Activated naive CD8-positive, alpha-beta T cell treated with anti-CD3 and anti-CD28 coated beads, Interleukin-2, amount 10 ng/mL, durations not matched to agents 7 days and 5 days (primary cell): ENCODE results near the gene AVPR2. TPM values are rescaled to one million over a fixed set of nuclear protein-coding genes. Genes with fewer than 3 reads are reported as not detected.

Experiments used
- ATAC-seq: fragments of 150-1000 bp; cut with Tn5 transposase; one replicate; pipeline ENCODE4 v1.10.0; 2021; ENCODE audit warnings: low read depth, moderate library complexity
- POLR2A ChIA-PET: fragments of 350-600 bp; sonication (Branson Sonifier 250); formaldehyde crosslinking; loops from one replicate; lab custom pipeline; 2021; ENCODE audit warnings: antibody characterized with exemption; lab: Charles Lee
- DNase-seq: peaks from one replicate; pipeline ENCODE4 v3.0.0; 2021
- H3K27ac Mint-ChIP-seq: one replicate; pipeline ENCODE4 v1.8.0; 2022; ENCODE audit warnings: mild to moderate bottlenecking, mixed read lengths
- H3K27me3 Mint-ChIP-seq: one replicate; pipeline ENCODE4 v1.8.0; 2022; ENCODE audit warnings: mild to moderate bottlenecking, moderate library complexity, mixed read lengths
- H3K36me3 Mint-ChIP-seq: one replicate; pipeline ENCODE4 v1.8.0; 2021; ENCODE audit warnings: mild to moderate bottlenecking, mixed read lengths
- H3K4me1 Mint-ChIP-seq: one replicate; pipeline ENCODE4 v1.8.0; 2021; ENCODE audit warnings: mixed read lengths
- H3K4me3 Mint-ChIP-seq: one replicate; pipeline ENCODE4 v1.8.0; 2022; ENCODE audit warnings: mild to moderate bottlenecking, moderate library complexity, mixed read lengths
- H3K9me3 Mint-ChIP-seq: one replicate; pipeline ENCODE4 v1.8.0; 2021; ENCODE audit warnings: mixed read lengths
- total RNA-seq, 2 experiments: library from RNA; stranded (reverse); gene quantifications; one replicate each; pipeline ENCODE4 v1.2.3, GENCODE V29; 2021

Gene AVPR2
- total RNA-seq, 2 experiments from 2014 or later, result not detected

DNA sequence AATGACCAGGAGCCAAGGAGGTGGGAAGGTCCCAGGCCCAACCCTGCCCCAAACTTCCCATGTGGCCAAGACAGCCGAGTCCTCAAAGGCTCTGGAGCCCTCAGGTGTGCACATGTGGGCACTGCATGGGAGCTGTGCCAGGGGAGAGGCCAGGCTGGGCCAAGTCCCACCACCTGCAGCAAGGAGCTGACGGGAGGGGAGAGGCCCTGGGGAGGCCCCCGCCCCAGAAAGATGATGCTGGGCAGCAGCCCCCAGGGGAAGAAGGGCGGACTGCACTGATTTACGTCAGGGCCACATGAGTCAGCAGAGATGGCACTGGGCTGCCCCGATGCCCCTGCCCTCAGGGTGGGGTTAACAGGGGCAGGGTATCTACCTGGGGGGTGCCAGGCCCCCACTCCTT, 19.9 kb upstream of the AVPR2 start:
- no peaks in the 10 kb centered on the region for H3K4me1 Mint-ChIP-seq
- peaks cover 29% of the 10 kb centered on the region for H3K27me3 Mint-ChIP-seq
- H3K36me3 Mint-ChIP-seq, result no peaks in the 10 kb centered on the region
- no peak for DNase-seq
- ATAC-seq, result no peak
- H3K4me3 Mint-ChIP-seq, result peak overlapping the region; percentile 64
- POLR2A ChIA-PET, result no interaction called here
- no peaks in the 10 kb centered on the region for H3K9me3 Mint-ChIP-seq
- no peak overlapping the region for H3K27ac Mint-ChIP-seq

DNA sequence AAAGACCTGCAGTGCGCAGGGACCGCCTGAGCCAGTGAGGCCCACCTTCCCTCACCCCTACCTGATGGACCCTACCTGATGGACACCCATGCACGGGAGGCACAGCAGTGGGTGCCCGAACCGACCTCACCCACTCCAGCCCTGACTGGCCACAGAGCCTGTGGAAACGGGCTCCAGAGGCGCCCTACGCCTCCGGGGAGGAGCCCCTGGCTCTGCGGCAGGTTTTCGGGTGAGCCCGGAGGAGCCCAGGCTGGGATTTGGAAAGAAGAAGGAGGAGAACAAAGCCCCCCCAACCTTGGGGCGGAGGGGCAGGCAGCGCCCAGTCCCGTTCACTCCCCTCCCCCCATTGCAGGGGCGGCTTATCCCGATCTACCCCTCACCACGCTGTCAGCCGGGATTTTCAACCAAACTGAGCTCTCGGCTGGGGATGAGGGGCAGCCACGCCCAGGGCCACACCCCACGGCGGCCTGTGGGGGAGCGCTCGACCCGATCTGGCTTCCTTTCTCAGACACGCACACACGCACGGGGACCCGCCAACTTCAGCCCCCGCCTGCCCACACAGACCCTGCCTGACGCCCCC, 19.2 kb upstream of the AVPR2 start:
- Mint-ChIP-seq H3K4me1 (no peaks in the 10 kb centered on the region), H3K27me3 (peaks cover 29% of the 10 kb centered on the region), H3K27ac (no peak overlapping the region), H3K36me3 (no peaks in the 10 kb centered on the region), H3K4me3 (peak overlapping the region; percentile 64), H3K9me3 (no peaks in the 10 kb centered on the region)
- DNase-seq (no peak), ATAC-seq (peak; percentile 49)
- POLR2A ChIA-PET, result no interaction called here

DNA sequence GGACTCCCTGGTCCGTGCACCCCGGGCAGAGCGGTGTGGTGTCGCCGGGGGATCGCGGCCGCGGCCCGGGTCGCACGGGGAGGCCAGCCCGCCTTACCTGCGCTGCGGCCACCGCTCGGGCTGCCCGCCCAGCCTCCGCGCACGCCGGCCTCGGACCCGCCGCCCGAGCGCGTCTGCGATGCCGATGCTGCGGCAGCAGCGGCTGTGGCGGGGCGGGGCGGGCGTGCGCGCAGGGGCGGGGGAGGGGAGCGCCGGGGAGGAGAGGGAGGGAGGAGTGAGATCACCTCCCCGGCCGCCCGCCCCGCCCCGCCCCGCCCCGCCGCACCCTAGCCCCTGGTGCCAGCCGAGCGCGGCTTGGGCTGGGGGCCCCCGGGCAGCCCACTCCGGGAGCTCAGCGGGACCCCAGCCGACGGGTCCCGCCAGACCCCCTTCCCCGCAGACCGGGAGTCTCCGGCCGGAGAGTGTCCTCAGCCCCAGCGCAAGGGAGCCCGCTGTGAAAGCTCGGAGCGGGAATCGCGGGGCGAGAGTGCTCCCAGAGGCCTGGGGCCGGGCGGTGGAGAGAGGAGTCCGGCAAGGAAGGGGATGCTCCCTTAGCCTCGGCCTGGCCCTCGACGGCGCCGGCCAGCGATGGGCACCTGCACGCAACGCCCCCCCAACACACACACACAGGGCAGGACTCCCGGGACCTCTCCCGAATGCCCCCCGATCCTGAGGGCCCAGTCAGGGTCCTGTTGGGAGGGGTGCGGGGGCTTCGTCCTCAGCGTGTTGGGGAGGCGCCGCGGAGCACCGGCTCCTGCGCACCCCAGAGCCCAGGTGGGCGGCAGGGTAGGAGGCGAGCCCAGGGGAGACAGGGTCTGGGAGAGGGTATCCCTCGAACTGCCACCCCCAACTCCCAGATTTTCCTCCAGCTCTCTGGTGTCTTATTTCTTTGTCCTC, 18.2 kb upstream of the AVPR2 start, which contains the start of gene L1CAM:
L1CAM (minus strand) TSS at position 206 of the 936 bp plus-strand sequence. CDS start 10,337 bp downstream, outside the sequence.
- ATAC-seq (peak; percentile 48), DNase-seq (no peak)
- POLR2A ChIA-PET, result interaction anchor here (0.6 to 1.2 kb wide), 2 partner anchors 11 to 15 kb away, joined by 3 read pairs; no protein-coding TSS in a partner anchor
- Mint-ChIP-seq H3K36me3 (no peaks in the 10 kb centered on the region), H3K27ac (no peak within 1 kb of the TSS), H3K27me3 (peaks cover 29% of the 10 kb centered on the region), H3K9me3 (no peaks in the 10 kb centered on the region), H3K4me1 (no peaks in the 10 kb centered on the region), H3K4me3 (peak within 1 kb of the TSS; percentile 64)

DNA sequence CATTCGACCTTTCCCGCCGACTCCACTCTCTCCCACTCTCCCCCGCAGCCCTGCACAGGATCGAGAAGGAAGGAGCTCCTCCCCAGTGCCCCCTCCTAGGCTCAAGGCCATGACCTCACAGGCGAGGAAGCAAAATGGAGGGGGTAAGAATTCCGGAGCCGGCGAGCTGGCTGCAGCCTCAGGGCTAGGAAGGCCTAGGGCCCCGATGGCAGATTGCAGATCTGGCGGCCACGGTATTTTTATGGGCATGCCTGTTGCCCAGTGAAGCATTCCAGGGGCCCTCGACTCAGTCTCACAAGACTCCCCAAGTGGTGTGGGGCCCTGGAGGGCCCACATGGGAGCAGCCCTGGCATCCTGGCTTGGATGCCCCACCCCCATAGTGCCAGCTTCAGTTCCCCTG, 17.6 kb upstream of the AVPR2 start:
- Mint-ChIP-seq H3K27me3 (peaks cover 29% of the 10 kb centered on the region), H3K27ac (no peak overlapping the region), H3K4me1 (no peaks in the 10 kb centered on the region), H3K36me3 (no peaks in the 10 kb centered on the region), H3K9me3 (no peaks in the 10 kb centered on the region), H3K4me3 (no peak overlapping the region)
- ATAC-seq (no peak), DNase-seq (no peak)
- POLR2A ChIA-PET, result interaction anchor here (0.6 to 1.2 kb wide), 2 partner anchors 10 to 14 kb away, joined by 3 read pairs; no protein-coding TSS in a partner anchor

DNA sequence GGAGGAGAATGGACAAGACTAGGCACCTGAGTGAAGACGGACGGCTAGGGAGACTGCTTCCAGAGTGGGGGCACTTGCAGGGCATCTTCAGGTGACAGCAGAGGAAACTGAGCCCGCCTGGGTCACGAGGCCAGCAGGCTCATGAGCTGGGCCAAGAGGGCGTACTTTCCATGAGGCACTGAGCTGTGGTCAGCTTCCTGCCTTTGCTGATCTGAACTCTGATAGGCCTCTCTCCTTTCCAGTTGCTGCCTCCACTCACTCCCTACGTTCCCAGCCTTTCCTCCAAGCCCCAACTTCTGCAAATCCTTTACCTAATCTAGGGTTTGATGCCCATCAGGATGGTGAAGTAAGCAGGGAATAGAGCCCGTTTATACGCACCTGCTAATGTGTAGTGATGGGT, 17.1 kb upstream of the AVPR2 start:
- Mint-ChIP-seq H3K36me3 (no peaks in the 10 kb centered on the region), H3K4me3 (no peak overlapping the region), H3K9me3 (no peaks in the 10 kb centered on the region), H3K27me3 (peaks cover 29% of the 10 kb centered on the region), H3K27ac (no peak overlapping the region), H3K4me1 (no peaks in the 10 kb centered on the region)
- POLR2A ChIA-PET, result interaction anchor here (1.2 kb wide), 1 partner anchor 13 kb away, joined by 3 read pairs; no protein-coding TSS in a partner anchor
- DNase-seq (no peak), ATAC-seq (no peak)

DNA sequence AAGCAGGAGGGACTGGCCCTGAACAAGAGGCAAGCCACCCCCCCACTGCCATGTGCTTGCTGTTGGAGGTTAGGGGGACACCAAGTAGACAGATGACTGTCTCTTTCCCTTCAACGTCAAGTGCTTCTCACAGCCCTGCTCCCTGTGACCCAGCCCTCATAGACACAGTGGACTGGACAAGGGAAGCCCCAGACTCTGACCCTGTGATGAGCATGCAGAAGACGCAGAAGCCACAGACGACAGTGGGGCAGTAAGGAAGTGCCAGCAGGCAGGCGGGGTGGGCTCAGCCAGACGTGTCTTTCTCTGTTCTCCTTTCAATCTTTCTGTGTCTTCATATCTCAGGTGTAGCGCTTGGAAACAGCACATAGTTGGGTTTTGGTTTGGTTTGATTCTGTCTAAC, 16.1 kb upstream of the AVPR2 start:
- H3K36me3 Mint-ChIP-seq, result no peaks in the 10 kb centered on the region
- no peak overlapping the region for H3K4me3 Mint-ChIP-seq
- ATAC-seq, result no peak
- H3K27ac Mint-ChIP-seq, result no peak overlapping the region
- peaks cover 30% of the 10 kb centered on the region for H3K27me3 Mint-ChIP-seq
- no peaks in the 10 kb centered on the region for H3K4me1 Mint-ChIP-seq
- POLR2A ChIA-PET, result no interaction called here
- DNase-seq, result no peak
- H3K9me3 Mint-ChIP-seq, result no peaks in the 10 kb centered on the region

DNA sequence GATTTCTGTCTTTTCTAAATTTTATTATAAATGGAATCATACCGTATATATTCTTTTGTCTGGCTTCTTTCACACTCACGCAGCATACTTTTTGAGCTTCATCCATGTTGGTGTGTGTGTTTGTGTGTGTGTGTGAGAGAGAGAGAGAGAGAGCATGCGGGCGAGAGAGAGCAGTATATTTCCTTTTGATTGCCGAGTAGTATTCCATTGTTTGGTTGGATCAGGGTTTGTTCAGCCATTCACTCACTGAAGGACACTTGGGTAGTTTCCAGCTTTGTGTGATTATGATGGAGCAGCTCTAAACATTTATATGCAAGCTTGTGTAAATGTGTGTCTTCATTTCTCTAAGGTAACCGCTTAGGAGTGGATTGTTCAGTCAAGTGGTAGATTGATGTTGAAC, 15.3 kb upstream of the AVPR2 start:
- Mint-ChIP-seq H3K27ac (no peak overlapping the region), H3K27me3 (peaks cover 30% of the 10 kb centered on the region), H3K9me3 (no peaks in the 10 kb centered on the region), H3K36me3 (no peaks in the 10 kb centered on the region), H3K4me1 (no peaks in the 10 kb centered on the region), H3K4me3 (no peak overlapping the region)
- ATAC-seq (no peak), DNase-seq (no peak)
- POLR2A ChIA-PET, result no interaction called here

DNA sequence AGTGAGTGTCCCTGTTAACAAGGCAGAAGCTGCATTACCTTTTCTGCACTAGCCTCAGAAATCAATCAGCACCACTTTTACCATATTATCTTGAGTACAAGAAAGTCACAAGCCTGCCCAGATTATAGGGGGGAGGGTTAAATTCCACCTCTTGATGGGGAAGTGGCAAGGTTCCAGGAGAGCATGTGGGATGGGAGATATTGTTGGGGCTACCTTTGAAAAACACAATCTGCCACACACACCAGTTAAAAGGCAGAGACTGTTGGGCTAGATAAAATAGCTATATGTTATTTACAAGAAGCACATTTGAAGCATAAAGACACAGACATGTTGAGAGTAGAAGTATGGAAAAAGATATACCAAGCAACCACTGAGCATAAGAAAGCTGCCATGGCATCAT, 6.6 kb upstream of the AVPR2 start:
- H3K36me3 Mint-ChIP-seq, result no peaks in the 10 kb centered on the region
- ATAC-seq (no peak), DNase-seq (no peak)
- peaks cover 13% of the 10 kb centered on the region for H3K27me3 Mint-ChIP-seq
- POLR2A ChIA-PET, result interaction anchor here (0.7 kb wide), 2 partner anchors 11 to 278 kb away, joined by 3 to 7 read pairs; no protein-coding TSS in a partner anchor
- no peak overlapping the region for H3K4me3 Mint-ChIP-seq
- H3K27ac Mint-ChIP-seq, result no peak overlapping the region
- H3K4me1 Mint-ChIP-seq, result peaks cover 14% of the 10 kb centered on the region
- peaks cover 1% of the 10 kb centered on the region for H3K9me3 Mint-ChIP-seq

DNA sequence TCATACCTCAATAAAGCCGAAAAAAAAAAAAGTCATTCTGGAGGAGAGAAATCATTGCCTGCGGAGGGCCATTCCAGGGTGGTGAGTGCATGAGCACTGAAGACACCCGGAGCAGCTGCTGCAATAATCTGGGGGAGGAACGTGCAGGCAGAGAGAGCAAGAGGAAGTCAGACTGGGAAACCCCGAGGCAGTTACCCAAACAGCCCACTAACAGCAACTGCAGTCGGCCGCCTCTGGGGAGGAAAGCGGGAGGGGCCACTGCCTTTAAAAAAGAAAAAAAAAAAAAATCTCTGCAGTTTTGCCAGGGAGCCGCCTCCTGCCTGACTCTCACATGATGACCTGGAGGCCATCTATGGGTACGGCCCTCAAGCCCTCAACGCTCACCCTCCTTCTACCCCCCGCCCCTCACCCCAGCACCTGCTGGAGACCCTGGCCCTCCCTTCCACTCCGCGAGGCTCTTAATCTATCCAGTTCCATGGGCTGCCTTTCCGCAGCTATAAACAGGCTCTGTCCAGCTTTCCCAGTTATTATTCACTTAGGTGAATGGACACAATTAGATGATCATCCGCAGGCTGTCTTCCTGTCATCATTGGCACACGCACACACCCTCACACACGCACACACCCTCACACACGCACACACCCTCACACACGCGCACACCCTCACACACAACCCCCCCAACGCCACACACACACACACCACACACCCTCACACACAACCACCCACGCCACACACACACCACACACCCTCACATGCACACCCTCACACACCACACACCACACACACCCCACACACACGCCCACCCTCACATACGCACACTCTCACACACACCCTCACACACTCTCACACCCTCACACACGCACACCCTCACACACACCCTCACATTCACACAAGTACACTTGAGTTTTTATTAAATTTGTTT, 3.4 kb upstream of the AVPR2 start:
- POLR2A ChIA-PET, result interaction anchor here (0.6 to 1.0 kb wide), 4 partner anchors 14 to 142 kb away, joined by 3 read pairs; no protein-coding TSS in a partner anchor
- no peaks in the 10 kb centered on the region for H3K36me3 Mint-ChIP-seq
- ATAC-seq, result peak; percentile 78
- peaks cover 24% of the 10 kb centered on the region for H3K4me1 Mint-ChIP-seq
- peak overlapping the region; percentile 71 for H3K4me3 Mint-ChIP-seq
- H3K27ac Mint-ChIP-seq, result peak overlapping the region; percentile 73
- no peak for DNase-seq
- H3K9me3 Mint-ChIP-seq, result peaks cover 1% of the 10 kb centered on the region
- H3K27me3 Mint-ChIP-seq, result peaks cover 8% of the 10 kb centered on the region

DNA sequence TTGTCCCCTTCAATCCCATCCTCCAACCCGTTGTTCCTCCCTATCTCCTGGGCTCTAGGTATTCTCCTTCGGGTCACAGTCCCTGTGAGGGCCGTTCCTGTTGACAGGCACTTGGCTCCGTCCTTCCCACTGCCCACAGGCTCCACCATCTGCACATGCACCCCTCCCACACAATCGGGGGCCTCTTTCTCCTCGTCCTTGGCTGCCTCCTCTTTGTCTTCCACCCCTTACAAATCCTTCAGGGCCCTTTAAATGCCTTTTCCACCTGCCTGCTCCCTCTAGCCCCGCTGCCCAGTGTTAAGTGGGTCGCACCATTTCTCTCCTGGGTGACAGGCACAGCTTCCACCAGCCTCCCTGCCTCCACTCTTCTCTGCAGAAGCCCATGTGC, 2.7 kb upstream of the AVPR2 start:
- H3K4me1 Mint-ChIP-seq, result peaks cover 27% of the 10 kb centered on the region
- no peaks in the 10 kb centered on the region for H3K36me3 Mint-ChIP-seq
- ATAC-seq (no peak), DNase-seq (no peak)
- peak overlapping the region; percentile 73 for H3K27ac Mint-ChIP-seq
- POLR2A ChIA-PET, result interaction anchor here (0.9 kb wide), 1 partner anchor 24 kb away, joined by 3 read pairs; no protein-coding TSS in a partner anchor
- H3K9me3 Mint-ChIP-seq, result peaks cover 1% of the 10 kb centered on the region
- peak overlapping the region; percentile 71 for H3K4me3 Mint-ChIP-seq
- peaks cover 8% of the 10 kb centered on the region for H3K27me3 Mint-ChIP-seq

DNA sequence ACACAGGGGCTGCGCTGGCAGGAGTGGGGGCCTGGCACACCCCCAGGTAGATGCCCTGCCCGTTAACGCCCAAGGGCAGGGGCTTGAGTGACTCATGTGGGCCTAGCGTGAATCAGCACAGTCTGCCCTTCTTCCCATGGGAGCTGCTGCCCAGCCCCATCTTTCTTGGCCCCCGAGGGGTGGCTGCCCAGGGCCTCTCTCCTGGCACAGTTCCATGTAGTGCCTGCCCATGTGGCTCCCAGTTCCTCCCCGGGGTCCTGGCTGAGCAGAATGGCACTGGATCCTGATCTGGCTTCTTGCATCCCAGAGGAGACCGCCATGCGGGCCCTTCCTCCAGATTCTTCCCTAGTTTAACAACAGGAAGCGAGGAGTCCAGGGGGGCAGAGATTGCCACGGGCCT, 2.1 kb upstream of the AVPR2 start:
- POLR2A ChIA-PET, result no interaction called here

DNA sequence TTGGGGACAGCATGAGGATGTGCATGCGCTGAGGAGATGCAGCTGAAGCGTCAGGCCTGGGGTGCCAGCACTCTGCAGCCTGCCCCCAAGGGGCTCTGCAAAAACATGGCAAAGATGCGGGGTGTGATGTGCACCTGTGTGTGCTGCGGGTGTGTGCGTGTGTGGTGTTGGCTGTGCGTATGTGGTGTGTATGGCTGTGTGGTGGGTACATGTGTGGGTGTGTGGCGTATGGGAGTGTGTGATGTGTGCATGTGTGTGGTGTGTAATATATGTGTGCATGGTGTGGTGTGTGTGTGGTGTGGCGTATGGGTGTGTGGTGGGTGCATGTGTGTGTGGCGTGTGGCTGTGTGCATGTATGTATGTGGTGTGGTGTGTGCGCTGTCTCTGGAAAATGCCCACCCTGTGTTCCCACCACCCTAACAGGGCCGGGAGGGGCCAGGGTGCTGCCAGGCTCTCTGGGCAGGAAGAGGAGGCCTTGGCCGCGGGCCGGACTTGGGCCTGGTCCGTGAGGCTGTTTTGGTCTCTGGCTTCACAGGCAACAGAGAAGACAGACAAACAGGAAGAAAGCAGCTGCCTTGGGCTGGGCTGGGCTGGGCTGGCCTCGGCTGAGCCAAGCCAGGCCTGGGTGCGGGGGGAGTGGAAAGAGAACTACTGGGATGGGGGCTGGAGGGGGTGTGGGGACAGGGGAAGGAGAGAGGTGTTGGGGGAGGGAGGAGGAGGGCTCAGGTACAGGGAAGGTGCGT, 1.1 kb upstream of the AVPR2 start:
- DNase-seq (no peak), ATAC-seq (no peak)
- POLR2A ChIA-PET, result no interaction called here
- no peaks in the 10 kb centered on the region for H3K36me3 Mint-ChIP-seq
- H3K27ac Mint-ChIP-seq, result peak overlapping the region; percentile 82
- peaks cover 4% of the 10 kb centered on the region for H3K27me3 Mint-ChIP-seq
- peak overlapping the region; percentile 57 for H3K4me3 Mint-ChIP-seq
- peaks cover under 1% of the 10 kb centered on the region for H3K9me3 Mint-ChIP-seq
- peaks cover 29% of the 10 kb centered on the region for H3K4me1 Mint-ChIP-seq

More for the DNA sequence above, 2.1 kb upstream of the AVPR2 start:
- DNase-seq (no peak), ATAC-seq (no peak)
- H3K4me3 Mint-ChIP-seq, result no peak overlapping the region
- H3K27me3 Mint-ChIP-seq, result peaks cover 8% of the 10 kb centered on the region
- no peaks in the 10 kb centered on the region for H3K36me3 Mint-ChIP-seq
- H3K9me3 Mint-ChIP-seq, result peaks cover 1% of the 10 kb centered on the region
- H3K27ac Mint-ChIP-seq, result no peak overlapping the region
- H3K4me1 Mint-ChIP-seq, result peaks cover 29% of the 10 kb centered on the region
